ENCODE results near the gene FGF23.
A peak's percentile ranks its signal among the peaks of the same experiment; 100 is the strongest.

The FGF23 gene

DNA sequence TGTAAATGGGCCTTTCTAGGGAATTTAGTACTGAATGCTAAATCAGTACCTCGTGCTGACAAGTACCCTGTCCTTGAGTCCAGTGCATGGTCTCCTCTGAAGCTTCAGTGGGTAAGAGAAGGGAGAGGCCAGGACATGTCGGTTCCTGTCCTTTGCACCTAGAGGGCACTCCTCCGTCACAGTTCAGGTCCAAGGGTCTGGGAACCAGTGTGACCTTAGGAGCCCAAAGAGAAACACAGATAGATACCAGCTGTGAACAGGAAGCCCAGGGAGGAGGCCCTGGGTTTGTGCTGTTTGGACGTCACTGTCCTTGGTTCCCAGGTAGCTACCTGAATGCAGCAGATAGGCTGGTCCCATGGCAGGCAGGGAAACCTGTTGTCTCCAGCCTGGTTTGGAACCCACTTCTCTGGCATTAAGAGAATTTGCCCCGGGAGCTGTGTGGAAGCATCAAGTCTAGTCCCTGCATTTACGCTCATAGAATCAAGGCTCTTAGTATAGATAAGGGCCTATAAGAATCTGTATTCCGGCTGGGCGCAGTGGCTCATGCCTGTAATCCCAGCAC lies 3.9 kb upstream of the FGF23 start:
- no peak for DNase-seq (ENCODE audit: low read depth)

DNA sequence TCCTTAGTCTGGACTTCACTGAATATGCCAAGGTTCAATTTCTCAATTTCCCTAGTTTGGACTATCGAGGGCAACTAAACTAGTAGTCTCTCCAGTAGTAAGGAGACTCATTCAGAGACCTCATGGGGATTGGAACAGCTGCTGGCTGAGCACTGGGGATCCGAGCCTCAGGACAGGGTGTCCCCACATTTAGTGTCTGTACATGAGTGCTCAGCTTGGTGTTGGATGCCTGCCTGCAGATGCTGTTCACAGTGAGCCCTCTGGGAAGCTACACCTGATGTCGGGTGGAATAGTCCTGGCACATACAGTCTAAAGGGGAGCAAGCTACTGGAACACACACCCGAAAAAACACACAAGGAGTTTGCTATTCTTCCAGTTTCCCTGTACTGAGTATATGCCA lies 820 bp upstream of the FGF23 start:
- DNase-seq (ENCODE audit: low read depth) = no peak

DNA sequence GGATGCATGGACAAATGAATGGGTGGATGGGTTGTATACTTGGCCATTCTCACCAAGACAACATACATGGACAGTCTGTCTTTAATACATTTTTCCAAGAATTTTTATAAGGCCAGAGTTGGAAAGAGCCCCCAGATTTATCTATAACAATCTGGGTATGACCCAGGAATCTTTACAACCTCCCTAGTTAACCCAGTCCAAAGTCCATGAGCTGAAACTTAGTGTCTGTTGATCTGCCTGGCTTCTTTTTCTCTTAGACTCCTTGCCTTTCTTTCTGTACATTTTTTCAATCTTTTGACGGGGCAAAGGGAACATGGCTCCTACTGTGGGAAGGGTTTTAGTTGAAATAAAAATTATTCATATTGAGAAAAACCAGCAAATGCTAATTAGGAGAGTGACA lies 740 bp downstream of the FGF23 start:
- no peak for DNase-seq (ENCODE audit: low read depth)

DNA sequence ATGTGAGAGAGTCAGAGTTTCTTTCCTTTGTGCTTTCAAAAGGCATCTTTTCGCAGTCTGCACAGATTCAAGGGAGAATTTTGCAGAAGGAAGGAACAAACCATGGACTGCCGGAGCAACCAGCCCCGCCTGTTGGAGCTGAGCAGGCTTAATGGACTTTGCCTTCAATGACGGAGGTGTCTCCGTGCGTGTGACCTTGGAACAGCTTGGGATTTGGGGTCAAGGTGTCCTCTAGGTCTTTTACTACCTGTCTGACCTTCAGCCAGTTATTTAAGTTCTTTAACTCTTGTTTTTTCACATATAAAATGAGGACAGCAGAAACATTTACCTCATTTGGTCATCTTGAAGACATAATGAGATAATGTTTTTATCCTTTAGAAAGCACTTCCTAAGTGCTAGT lies 4.1 kb downstream of the FGF23 start:
- no peak for DNase-seq (ENCODE audit: low read depth)

DNA sequence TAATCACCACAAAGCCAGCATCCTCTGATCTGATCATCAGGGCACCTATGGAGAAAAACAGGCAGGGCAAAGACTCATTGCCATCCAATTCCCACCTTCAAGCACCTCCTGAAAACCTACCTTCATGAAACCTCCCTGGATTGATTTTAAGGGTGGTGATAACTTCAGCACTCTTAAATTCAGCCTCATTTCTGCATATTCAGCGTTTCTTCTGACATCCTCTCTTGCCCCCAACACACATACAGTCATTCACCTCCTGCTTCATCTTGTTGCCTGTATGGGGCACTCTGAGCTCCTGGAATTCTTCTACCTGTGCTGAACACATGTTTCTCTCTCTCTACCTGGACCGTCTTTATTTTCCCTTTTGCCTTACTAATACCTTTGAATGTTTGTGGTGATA lies 6.9 kb downstream of the FGF23 start:
- DNase-seq (ENCODE audit: low read depth) = no peak

DNA sequence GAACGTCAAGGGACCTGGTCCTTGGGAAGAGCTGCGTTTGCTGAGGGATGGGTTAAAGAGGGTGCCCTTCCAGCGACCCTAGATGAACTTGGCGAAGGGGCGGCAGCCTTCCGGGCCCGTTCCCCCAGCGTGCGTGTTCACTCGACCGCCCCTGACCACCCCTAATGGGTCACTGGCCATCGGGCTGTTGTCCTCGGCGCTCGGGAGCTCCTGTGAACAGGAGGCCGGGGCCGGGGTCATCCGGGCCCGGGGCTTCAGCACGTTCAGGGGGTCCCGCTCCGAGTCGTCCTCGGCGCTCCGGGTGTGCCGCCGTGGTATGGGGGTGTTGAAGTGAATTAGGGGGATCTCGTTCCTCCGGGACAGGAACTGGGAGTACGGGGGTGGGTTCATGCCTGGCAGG lies 9.2 kb downstream of the FGF23 start:
- DNase-seq (ENCODE audit: low read depth) = no peak

DNA sequence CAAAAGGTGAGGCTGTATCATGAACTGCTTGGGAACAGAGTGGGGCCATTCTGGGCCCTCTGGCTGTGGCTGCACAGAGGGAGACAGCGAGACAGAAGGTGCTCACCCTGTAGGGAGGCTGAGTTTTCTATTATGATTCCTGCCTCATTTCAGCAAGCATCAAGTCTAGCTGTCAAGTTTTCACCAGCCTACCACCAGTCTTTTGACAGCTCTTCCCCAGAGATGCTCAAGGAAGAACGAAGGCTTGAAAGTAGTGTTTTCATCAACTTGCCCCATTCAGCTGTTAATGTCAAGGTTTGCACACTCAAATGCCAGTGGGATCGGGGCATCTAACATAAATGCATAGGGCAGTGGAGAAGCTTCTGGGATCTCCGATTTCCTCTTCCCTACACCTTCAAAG lies 10.0 kb downstream of the FGF23 start:
- DNase-seq (ENCODE audit: low read depth) = no peak

DNA sequence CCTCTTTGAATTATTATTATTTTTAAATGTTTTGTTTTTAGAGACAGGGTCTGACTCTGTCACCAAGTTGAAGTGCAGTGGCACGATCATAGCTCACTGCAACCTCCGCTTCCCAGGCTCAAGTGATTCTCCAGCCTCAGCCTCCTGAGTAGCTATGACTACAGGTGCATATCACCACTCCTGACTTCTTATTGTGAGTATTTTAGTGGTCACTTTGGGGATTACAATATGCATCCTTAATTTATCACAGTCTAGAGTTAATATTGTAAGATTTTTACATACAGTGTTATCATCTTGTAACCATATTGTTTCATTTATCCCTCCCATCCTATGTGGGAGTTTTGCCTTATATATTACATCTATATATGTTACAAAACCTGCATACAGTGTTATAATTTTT lies 13.4 kb downstream of the FGF23 start:
- DNase-seq (ENCODE audit: low read depth) = no peak

DNA sequence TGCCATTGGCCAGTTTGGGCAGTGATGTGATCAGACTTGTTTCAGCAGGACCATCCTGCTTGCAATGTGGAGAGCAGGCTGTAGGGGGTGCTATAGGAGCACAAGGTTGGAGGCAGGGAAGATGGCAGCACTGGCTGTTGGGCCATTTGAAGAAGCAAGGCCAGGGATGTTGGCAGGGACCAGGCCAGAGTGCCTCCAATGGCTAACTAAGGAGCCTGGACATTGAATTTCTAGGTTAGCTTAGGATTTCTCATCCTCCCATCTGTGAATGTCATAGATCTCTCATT lies 23.5 kb downstream of the FGF23 start:
- no peak for DNase-seq (ENCODE audit: low read depth)

DNA sequence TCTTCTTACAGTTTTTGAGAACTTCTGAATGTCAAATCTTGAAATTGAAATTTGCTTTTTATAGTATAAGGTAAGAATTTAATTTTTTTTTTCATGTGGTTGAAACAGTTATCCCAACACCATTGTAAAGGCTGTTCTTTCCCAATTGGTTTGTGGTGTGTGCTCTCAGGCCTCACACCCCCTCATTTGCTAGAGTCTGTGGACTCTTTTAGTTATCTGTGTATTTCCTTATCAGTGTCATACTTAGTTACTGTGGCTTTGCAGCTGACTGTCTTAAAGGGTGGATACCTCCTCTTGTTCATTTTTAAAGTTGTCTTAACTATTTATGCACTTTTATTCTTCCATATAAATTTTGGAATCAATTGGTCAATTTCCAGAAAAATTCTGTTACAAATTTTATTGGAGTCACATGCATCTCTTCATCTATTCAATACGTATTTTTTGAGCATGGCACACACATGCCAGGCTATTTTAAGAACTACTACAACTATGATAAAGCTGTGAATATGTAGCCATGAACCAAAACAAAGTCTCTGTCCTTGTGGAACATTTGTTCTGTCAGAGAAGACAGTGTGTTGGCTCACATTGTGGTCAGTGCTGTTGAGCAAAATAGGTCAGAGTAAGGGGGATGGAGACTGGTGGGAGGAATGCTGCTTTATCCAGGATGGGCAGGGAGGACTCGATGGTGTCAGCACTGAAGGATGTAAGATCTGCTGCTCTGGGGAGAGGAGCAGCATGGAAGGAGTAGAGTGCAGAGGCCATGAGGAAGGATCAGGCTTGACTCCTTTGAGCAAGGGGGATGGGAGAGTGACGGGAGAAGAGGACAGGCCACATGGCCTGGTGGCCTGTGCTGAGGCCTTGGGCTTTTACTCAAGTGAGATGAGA lies 24.1 kb downstream of the FGF23 start:
- DNase-seq (ENCODE audit: low read depth) = no peak

DNA sequence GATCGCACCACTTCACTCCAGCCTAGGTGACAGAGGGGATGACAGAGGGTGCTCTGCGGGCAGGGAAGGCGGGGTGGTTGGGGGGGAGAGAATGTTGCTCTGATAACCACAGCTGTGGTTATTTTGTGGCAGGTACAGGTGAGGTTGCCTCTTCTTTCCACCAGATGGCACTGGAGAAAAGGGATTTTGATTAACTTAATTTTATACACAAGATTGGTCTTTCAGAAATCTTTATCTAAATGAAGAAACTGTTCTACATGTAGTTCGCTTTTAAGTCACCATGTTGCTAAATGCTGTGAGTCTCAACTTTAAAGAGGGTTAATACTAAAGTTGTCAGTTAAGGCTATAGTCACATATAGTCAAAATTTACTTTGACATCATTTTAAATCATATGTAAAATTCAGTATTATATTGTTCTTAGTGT lies 25.7 kb downstream of the FGF23 start:
- DNase-seq (ENCODE audit: low read depth) = no peak

DNA sequence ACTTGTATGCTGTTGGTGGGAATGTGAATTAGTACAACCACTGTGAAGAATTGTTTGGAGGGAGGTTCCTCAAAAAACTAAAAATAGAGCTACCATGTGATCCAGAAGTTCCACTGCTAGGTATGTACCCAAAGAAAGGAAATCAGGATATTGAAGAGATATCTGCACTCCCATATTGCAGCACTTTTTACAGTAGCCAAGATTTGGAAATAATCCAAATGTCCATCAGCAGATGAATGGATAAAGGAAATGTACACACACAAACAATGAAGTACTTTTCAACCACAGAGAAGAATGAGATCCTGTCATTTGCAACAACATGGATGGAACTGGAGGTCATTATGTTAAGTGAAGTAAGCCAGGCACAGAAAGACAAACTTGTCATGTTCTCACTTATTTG lies 32.6 kb downstream of the FGF23 start:
- DNase-seq (ENCODE audit: low read depth) = no peak

DNA sequence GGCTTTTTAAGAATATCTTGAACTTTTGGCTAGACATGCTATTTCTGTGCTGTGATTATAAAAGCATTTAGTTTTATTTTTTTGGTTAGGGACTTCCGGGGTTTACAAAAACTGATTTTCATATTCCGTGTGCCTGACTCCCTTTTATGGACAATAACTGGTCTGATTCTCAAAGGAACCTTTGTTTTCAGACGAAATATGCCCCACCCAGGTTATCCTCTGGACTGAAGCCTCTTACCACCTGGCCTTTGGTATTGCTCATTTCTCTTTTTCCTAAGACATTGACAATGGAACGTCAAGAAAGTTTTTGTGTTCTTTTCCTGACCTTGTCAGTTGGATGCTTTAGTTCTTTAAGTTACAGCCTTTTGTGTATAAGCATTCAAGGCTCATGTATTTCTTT lies 47.7 kb downstream of the FGF23 start:
- DNase-seq (ENCODE audit: low read depth) = no peak

DNA sequence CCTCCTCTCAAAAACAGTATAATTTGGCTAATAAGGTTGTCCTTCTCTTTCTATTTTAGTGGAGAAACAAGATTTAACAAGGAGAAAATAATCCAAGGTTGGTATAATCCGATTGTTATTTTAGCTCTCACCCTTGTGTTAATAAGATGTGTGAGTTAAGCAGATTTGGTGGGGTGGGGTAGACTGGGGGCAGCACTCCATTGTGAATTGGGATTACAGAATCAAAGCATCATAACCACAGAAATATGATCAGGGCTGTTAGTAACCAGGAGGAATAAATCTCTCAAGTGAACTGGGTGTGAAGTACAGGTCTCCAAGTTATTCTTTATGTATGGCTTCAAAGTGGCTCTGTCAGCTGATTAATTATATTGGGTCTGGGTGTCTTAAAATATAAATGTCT lies 48.3 kb downstream of the FGF23 start:
- DNase-seq (ENCODE audit: low read depth) = no peak

DNA sequence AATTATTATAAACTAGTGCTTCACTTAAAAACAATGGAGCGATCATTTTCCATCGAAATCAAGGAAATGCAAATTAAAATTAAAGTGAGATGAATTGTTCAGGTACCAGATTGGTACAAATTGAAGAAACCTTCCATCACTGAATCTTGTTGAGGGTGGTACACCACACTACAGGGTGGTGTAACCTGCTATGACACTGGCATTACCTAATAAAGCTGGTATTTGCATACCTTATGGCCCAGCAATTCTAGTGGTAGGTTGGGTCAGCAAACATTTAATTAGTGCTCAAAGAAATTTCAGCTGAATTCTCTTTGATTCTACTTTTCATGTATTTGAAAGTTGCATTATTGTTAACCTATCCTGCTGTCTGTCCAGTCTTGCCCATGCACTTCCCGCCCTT lies 49.3 kb downstream of the FGF23 start:
- no peak for DNase-seq (ENCODE audit: low read depth)

DNA sequence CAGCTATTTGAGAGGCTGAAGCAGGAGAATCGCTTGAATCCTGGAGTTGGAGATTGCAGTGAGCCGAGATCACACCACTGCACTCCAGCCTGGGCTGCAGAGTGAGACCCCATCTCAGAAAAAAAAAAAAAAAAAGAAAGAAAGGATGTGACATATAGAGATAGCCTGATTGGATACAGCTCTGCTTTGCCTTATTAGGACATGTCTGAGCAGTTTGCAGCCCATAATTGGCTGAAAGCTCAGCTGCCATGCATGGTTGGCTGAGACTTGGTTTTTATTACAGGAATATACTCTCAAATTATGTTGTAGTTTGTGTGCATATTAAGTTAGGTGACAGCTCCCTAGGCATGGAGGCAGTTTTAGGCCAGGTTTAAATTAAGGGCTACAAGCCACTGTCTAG lies 52.2 kb downstream of the FGF23 start:
- no peak for DNase-seq (ENCODE audit: low read depth)

DNA sequence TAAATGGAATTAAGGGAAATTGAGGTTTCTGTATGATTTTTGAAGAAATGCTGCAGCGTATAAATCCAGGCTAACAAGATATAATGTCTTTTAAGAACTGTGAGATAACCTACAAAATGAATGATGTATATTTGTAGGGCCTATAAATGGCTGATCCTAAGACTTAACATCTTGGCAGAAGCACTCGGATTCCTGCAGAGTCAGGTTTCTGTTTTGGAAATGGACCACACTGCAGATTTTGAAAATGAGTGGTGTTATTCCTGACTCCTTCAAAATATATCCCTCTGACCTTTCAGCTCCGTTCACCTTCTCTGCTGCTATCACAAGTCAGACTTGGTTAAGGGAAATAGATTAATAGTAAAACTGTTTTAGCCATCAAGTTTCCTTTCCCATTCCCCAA lies 53.5 kb downstream of the FGF23 start:
- no peak for DNase-seq (ENCODE audit: low read depth)

DNA sequence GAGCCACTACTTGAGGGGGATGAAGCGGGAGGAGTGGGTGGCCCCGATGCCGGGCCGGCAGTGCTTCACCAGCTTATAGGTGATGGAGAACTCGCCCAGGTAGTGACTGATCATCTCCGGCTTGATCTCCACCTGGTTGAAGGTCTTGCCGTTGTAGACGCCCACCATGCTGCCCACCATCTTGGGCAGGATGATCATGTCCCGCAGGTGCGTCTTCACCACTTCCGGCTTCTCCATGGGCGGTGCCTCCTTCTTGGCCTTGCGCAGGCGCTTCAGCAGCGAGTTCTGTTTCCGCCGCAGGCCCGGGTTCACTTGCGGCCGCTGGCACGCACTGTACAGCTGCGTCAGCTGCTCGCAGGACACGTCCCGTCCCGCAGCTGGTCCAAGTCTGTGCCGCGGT lies 55.1 kb downstream of the FGF23 start:
- no peak for DNase-seq (ENCODE audit: low read depth)

DNA sequence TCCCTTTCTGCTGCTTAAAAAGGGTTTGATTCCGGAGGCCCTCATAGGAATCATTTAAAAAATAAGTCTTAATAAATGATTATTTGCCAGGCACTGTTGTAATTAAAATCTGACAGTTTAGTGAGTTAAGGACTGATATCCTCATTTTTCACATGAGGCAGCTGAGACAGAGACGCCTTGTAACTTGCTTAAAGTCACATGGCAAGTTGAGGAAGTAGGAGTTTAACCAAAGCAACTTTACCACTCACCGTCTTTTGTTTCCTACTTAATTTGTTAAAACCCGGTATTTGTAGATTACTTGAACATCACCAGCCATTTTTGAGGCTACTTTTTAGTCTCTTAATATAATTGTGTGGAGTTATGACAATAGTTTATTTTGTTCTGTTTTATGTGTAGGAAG lies 56.1 kb downstream of the FGF23 start:
- no peak for DNase-seq (ENCODE audit: low read depth)

DNA sequence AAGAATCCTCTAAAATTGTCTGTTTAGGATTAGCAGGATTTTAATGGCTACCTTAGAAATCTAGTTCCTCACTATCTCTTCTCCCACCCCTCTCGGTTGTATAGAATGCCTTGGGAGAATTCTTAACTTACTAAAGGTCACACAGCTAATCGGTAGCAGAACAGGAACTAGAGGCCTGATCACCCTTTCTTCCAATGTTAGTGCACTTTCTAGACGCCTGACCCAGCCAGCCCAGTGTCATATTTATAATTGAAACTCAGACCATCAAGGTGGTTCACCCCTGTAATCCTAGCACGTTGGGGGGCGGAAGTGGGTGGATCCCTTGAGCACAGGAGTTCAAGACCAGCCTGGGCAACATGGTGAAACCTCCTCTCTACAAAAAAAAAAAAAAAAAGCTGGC lies 56.8 kb downstream of the FGF23 start:
- DNase-seq (ENCODE audit: low read depth) = no peak

DNA sequence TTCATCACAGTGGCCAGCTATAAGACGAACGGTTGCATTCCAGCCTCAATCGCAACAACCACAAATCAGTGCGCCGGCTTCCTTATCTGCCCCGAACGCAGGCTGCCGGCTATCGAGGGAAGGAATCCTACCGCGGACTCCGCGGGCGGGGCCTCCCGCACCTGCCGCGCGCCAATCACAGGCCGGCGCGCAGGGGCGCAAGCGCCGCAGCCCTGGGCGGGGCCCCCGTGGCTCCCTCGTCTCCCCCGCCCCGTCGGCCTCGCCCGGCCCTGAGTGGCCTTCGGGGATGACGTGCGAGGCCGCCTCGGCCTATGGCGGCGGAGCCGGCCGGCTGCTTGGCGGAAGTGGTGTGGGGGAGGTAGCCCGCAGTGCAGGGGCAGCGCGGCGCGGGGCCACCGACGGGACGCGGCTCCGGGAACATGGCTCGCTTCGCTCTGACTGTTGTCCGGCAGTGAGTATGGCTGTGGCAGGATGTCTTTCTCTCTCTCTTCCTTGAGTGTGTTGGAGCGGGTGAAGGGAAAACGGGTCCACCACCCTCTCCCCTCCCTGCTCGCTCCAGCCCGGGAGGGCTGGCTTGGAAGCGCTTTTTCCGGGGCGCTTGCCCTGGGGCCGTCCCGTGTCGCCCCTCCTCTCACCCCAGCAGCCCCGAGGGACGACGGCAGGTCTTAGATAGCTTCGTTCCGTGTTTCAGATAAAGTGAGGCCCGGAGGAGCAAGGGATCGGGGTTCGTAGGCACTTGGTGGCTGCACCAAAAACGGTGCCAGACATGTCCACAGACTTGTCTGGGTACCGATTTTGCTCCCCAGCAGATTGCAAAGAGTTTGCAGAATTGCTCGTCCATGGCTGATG lies 58.4 kb downstream of the FGF23 start, which contains the start of gene TIGAR:
Gene TIGAR, plus strand, starts transcription at position 361 of the 849 bp plus-strand sequence. Its CDS starts 59 bp downstream, at position 420.
- DNase-seq (ENCODE audit: low read depth) = peak; percentile 56

DNA sequence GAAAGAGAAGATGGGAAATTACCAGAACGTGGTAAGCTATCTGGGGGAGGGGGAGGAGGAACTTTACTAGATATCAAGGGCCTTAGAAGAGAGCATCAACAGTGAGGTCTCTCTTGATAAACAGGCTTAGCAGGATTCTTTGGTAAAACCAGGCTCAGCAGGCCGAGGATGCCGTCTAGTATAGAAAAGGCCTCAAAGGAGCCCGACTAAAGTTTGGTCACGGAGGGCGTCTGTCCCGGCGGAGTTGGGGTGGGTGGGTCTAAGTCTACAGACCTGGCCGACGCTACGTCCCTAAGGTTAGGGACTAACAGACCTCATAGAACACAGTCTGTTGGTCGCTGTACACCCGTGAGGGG lies 59.0 kb downstream of the FGF23 start:
- DNase-seq (ENCODE audit: low read depth) = no peak

Measured in non-pigmented ciliary epithelial cell (primary cell).